ENCODE results near the gene NR2F1-AS1.
"Not testable (repeated sequence)": the region's sequence is repeated elsewhere in the genome, so short reads cannot be mapped to it uniquely, and the experiment has no call there.

Gene NR2F1-AS1

DNA sequence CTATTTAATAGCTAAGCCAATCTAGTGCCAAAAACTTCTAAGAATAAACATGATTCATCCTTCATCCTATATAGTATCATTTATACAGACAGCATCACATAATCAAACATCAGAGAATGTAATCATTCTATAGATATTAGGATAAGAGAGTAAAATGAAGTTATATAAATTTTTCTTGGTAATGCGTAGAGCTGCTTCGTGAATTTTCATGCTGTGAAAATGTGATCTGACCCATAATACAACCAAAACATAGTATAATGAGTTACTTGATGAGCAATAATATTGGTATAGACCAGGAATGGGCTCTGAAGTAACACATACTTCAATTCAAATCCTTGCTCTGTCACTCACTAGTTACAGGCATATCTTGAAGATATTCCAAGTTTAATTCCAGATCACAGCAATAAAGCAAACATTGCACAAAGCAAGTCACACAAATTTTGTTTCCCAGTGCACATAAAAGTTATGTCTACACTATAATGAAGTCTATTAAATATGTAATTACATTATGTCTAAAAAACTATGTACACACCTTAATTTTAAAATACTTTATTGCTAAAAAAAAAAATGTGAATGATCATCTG lies 23.9 kb downstream of the NR2F1-AS1 start:
- in situ Hi-C loops (cut with MboI; ENCODE audit: low sequenced_read_pairs), result no loop called here

- in situ Hi-C loops (cut with MboI; ENCODE audit: low sequenced_read_pairs), result not testable (repeated sequence)
Observed at GRCh38 chr5:93549594-93549993, 31.4 kb downstream of the NR2F1-AS1 start.

- in situ Hi-C loops (cut with MboI; ENCODE audit: low sequenced_read_pairs), result no loop called here
Observed at GRCh38 chr5:93545872-93546271, 35.1 kb downstream of the NR2F1-AS1 start.

DNA sequence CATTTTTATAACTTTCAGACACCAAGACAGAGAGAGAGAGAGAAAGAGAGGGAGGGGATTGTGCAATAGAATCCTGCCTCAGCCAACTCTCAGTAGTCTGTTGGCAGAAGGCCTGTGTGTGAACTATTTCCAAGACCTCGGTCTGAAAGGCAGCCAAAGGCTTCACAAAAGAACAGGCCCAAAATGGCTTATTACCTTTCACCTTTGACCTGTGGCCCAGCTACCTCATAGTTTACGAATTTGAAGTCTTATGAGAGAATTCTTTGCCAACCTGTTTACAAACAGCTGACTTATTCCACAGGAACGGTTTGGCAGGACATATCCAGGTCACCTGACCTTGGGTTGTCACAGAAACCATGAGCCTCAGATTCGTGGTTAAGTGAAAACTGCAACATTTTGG lies 48.6 kb downstream of the NR2F1-AS1 start:
- in situ Hi-C loops (cut with MboI; ENCODE audit: low sequenced_read_pairs), result no loop called here

- in situ Hi-C loops (cut with MboI; ENCODE audit: low sequenced_read_pairs), result not testable (repeated sequence)
Observed at GRCh38 chr5:93521815-93522214, 59.2 kb downstream of the NR2F1-AS1 start.

GRCh38 chr5:93519740-93520139 lies 61.3 kb downstream of the NR2F1-AS1 start:
- in situ Hi-C loops (cut with MboI; ENCODE audit: low sequenced_read_pairs), result no loop called here

- in situ Hi-C loops (cut with MboI; ENCODE audit: low sequenced_read_pairs), result no loop called here
Observed at GRCh38 chr5:93517828-93518227, 63.2 kb downstream of the NR2F1-AS1 start.

- in situ Hi-C loops (cut with MboI; ENCODE audit: low sequenced_read_pairs), result no loop called here
Observed at GRCh38 chr5:93513298-93513697, 67.7 kb downstream of the NR2F1-AS1 start.

DNA sequence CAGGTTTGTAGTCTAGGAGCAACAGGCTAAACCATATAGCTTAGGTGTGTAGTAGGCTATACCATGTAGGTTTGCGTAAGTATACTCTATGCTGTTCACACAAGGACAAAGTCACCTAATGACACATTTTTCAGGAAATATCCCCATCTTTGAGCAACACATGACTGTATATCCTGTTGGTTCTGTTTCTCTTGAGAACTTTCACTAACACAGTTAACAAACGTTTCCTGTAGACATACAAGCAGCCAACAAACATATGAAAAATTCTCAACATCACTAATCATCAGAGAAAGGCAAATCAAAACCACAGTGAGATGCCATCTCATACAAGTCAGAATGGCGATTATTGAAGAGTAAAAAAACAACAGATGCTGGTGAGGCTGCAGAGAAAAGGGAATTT lies 68.2 kb downstream of the NR2F1-AS1 start:
- in situ Hi-C loops (cut with MboI; ENCODE audit: low sequenced_read_pairs), result no loop called here

GRCh38 chr5:93511445-93511844 lies 69.6 kb downstream of the NR2F1-AS1 start:
- in situ Hi-C loops (cut with MboI; ENCODE audit: low sequenced_read_pairs), result no loop called here

DNA sequence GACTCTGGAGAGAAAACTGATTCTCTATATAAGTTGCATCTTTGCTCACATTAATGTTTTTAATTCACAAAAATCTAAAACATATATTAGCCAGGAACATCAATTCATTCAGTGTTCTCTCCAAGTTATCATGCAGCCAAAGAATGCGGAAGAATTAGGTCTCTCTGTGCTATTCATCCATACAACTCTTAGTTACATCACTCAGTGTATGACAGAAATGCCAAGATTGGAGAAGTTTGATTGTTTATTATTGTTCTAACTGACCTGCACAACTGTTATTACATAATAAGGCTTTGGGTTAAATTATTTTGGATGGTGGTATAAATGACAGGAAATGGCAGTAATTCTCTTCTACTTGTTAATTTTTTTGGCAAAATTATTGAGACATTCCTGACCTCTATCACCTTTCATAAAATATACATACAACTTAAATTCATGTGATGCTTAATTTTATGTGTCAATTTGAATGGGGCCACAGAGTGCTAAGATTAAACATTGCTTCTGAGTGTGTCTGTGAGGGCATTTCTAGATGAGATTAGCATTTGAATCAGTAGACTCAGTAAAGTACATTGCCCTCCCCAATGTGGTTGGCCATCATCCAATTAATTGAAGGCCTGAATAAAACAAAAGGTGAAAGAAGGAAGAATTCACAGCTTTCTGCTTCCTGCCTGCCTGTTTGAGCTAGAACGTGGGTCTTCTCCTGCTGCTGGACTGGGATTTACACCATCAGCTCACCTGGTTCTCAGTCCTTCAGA lies 70.2 kb downstream of the NR2F1-AS1 start:
- in situ Hi-C loops (cut with MboI; ENCODE audit: low sequenced_read_pairs), result no loop called here

GRCh38 chr5:93505553-93505952 lies 75.5 kb downstream of the NR2F1-AS1 start:
- in situ Hi-C loops (cut with MboI; ENCODE audit: low sequenced_read_pairs), result not testable (repeated sequence)

- in situ Hi-C loops (cut with MboI; ENCODE audit: low sequenced_read_pairs), result no loop called here
Observed at GRCh38 chr5:93503598-93504067, 77.4 kb downstream of the NR2F1-AS1 start.

DNA sequence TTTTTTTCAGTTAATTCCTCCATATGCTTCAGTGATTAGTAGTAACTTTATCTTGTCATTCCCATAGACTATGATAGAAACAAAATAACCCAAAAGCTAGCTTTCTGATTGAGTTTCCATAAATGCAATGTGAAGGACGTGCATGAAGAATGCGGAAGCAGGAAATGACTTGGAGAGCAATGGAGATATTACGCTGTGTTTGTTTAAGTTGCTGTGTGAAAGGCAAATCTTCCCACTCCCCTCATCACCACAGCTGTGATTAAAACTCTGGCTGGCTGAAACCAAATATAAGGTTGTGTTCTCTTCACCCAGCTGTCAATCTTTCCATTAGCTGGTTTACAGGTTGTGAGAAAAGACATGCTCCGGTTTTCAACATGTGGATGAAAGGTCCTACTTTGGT lies 83.9 kb downstream of the NR2F1-AS1 start:
- in situ Hi-C loops (cut with MboI; ENCODE audit: low sequenced_read_pairs), result no loop called here

DNA sequence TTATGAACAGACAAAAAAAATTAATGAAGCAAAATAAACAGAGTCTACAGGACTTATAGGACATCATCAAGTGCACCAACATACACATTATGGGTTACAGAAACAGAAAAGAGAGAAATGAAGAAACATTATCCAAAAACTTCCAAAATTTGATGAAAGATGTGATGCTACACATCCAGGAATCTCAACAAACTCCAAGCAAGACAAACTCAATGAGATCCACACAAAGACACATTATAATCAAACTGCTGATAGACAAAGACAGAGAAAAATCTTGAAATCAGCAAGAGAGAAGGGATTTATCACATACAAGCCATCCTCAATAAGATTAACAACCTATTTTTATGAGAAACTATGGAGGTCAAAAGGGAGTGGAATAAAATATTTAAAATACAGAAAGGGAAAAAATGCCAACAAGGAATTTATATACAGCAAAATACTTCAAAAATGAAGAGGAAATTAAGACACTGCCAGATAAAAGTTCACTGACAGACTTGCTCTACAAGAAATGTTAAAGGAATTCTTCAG lies 101.0 kb downstream of the NR2F1-AS1 start:
- in situ Hi-C loops (cut with MboI; ENCODE audit: low sequenced_read_pairs), result no loop called here

DNA sequence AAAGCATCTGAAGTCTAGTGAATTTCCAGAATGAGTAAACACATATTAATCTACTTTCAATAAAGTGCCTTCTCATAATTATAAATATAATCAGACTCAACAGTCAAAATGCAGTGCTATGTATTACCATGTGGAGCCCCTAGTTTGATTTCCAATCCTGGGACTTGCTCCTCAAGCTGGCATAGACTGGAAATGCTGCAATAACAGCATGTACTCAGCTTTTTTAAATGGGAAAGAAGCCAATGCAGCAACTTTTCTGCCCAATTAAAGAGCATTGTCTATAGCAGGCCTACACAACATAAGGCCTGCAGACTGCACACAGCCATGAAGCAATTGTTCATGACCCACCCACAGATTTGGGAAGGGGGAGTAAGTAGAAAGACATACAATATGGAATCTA lies 103.2 kb downstream of the NR2F1-AS1 start:
- in situ Hi-C loops (cut with MboI; ENCODE audit: low sequenced_read_pairs), result no loop called here

DNA sequence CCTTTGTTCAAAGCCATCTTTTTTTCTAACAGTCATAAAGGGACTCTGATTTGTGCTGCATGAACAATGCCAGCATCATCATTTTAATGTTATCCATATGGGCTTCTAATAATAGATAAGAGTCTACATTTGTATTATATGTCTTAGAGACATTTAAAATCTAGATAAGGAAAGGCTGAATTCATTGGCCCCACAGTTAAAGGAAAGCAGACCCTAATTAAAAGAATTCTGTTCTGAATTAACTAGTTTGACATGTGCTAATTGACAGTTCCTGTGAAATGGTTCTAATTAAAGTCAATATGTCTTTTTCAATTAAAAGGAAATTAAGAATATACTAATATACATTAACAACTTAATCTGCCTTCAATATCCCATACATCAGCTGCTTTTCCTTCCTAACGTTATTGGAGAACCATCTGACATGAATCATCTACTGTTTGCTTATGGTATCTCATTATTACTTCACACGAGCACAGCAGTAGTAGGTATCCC lies 104.7 kb downstream of the NR2F1-AS1 start:
- in situ Hi-C loops (cut with MboI; ENCODE audit: low sequenced_read_pairs), result no loop called here

DNA sequence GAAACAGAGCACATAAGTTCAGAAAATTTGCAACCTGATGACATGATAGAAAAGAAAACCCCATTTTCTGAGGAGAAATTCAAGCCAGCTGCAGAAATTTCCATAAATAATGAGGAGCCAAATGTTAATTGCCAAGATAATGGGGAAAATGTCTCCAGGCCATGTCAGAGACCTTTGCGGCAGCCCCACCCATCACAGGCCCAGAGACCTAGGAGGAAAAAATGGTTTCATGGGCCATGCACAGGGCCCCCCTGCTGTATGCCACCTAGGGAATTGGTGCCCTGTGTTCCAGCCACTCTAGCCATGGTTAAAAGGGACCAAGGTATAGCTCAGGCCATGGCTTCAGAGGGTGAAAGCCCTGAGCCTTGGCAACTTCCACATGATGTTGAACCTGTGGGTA lies 118.1 kb downstream of the NR2F1-AS1 start:
- in situ Hi-C loops (cut with MboI; ENCODE audit: low sequenced_read_pairs), result no loop called here

DNA sequence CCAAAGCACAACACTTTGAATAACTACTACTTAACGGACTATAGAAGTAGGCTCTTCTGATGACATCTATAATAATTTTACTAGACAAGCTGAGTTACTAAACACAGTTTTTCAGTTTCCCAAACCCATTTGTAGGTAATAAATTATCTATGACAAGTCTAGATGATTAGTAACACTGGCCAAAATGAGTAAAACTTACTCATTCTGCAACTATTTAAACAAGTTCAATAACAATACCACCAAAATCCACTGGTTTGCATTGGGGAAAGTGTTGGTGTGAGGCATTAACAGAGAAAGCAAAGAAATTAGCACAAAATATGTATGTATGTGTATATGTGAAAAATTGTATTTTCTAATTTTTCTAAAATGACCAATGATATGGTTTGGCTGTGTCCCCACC lies 119.3 kb downstream of the NR2F1-AS1 start:
- in situ Hi-C loops (cut with MboI; ENCODE audit: low sequenced_read_pairs), result no loop called here

GRCh38 chr5:93460286-93460685 lies 120.7 kb downstream of the NR2F1-AS1 start:
- in situ Hi-C loops (cut with MboI; ENCODE audit: low sequenced_read_pairs), result no loop called here

DNA sequence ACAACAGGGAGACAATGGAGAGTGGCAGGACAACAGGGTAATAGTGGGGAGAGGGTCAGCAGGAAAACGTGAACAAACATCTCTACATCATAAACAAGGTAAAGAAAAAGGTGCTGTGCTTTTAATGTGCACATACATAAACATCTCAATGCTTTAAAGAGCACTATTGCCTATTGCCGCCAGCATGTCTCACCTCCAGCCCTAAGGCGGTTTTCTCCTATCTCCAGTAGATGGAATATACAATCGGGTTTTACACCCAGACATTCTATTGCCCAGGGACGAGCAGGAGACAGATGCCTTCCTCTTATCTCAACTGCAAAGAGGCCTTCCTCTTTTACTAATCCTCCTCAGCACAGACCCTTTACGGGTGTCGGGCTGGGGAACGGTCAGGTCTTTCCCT lies 124.2 kb downstream of the NR2F1-AS1 start:
- in situ Hi-C loops (cut with MboI; ENCODE audit: low sequenced_read_pairs), result not testable (repeated sequence)

GRCh38 chr5:93454896-93455295 lies 126.1 kb downstream of the NR2F1-AS1 start:
- in situ Hi-C loops (cut with MboI; ENCODE audit: low sequenced_read_pairs), result no loop called here
